Stomach (tissue), 4 donors: Measurements from ENCODE around the gene RAB36.

Experiments
- EP300 ChIP-seq: sonication (generic); formaldehyde crosslinking; IDR thresholded peaks from one replicate; pipeline ENCODE4 v1.6.1; 2017; ENCODE audit warnings: antibody characterized with exemption
- POLR2A ChIP-seq, 4 donors: fragments of 450-650 bp; IDR thresholded peaks; one replicate each; pipeline ENCODE4 v1.6.1; 2016; ENCODE audit warnings: antibody characterized with exemption in 4 of 4, control low read depth in 2 of 4, mild to moderate bottlenecking in 1 of 4, moderate library complexity in 1 of 4
- POLR2AphosphoS5 ChIP-seq, 3 donors: sonication (generic); formaldehyde crosslinking; IDR thresholded peaks; one replicate each; pipeline ENCODE4 v1.6.1; 2016; ENCODE audit warnings: antibody characterized with exemption in 3 of 3
- TF ChIP-seq, protein P1 (sequence below), 7 experiments: fragments of 450-650 bp in 4 of 7; fragments of 200-600 bp in 3 of 7; sonication (generic) in 3 of 7; IDR thresholded peaks; one replicate each; pipeline ENCODE4 v1.5.1; 2016 to 2019; ENCODE audit warnings: antibody characterized with exemption in 7 of 7, control low read depth in 2 of 7, mild to moderate bottlenecking in 1 of 7

DNA sequence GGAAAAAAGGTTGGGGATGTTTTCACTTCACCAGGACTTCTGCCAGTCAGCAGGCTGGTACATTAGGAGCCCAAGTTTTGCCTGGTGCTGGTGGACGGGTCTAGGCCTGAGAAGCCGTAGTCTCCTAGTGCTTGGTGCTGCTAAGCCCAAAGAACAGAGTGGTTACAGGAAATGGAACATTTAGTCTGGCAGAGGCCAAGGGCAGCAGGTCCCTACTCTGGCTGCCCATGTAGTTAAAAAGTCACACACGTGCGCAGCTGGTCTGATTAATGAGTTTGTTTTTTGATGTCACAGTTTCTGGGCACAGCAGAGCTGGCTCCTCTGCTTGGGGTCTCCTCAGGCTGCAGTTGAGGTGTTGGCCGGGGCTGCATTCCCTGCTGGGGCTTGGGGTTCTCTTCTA is 55.6 kb downstream of the RAB36 start:
- TF ChIP-seq, protein P1, sequence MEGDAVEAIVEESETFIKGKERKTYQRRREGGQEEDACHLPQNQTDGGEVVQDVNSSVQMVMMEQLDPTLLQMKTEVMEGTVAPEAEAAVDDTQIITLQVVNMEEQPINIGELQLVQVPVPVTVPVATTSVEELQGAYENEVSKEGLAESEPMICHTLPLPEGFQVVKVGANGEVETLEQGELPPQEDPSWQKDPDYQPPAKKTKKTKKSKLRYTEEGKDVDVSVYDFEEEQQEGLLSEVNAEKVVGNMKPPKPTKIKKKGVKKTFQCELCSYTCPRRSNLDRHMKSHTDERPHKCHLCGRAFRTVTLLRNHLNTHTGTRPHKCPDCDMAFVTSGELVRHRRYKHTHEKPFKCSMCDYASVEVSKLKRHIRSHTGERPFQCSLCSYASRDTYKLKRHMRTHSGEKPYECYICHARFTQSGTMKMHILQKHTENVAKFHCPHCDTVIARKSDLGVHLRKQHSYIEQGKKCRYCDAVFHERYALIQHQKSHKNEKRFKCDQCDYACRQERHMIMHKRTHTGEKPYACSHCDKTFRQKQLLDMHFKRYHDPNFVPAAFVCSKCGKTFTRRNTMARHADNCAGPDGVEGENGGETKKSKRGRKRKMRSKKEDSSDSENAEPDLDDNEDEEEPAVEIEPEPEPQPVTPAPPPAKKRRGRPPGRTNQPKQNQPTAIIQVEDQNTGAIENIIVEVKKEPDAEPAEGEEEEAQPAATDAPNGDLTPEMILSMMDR (IDR thresholded peaks at IDR 0.05) = no peak
- TF ChIP-seq EP300 = no peak
- no peak for TF ChIP-seq POLR2AphosphoS5 (IDR thresholded peaks at IDR 0.05)
- no peak for TF ChIP-seq POLR2A (IDR thresholded peaks at IDR 0.05)
